ENCODE measurements around the gene CLEC14A.

Gene CLEC14A

GRCh38 chr14:38243696-38244240 is 12.1 kb downstream of the CLEC14A start:
- no peak for FAIRE-seq

DNA sequence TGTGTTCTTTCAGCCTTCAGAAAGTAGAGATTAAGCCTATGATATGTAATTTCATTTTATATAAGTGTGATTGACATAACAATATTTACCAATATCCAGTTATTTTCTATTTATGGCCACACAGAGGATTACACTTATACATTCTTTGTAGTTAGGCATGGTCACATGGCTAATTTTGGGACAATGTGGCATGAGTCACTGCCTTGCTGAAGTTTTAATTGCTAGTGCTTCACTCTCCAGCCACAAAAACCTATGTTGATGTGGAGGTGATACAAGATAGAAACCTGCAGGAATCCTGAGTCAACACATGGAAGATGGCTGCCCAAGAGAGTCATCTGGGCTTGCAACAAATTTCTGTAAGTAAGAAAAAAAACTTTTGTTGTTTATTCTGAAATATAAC is 17.0 kb downstream of the CLEC14A start:
- FAIRE-seq: no peak

DNA sequence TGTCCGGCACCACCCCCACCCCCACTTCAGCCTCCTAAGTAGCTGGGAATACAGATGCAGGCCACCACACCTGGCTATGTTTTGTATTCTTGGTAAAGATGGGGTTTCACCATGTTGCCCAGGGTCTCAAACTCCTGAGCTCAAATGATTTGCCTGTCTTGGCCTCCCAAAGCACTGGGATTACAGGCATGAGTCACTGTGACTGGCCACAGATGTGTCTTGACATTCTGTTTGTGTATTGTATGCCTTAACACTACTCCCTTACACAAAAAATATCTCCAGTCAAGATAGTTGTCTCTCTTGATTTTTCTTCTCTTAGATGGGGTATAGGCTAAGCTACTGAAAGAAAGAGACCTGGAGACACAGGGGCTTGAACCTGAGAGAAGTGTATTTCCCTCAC is 17.6 kb downstream of the CLEC14A start:
- no peak for FAIRE-seq

DNA sequence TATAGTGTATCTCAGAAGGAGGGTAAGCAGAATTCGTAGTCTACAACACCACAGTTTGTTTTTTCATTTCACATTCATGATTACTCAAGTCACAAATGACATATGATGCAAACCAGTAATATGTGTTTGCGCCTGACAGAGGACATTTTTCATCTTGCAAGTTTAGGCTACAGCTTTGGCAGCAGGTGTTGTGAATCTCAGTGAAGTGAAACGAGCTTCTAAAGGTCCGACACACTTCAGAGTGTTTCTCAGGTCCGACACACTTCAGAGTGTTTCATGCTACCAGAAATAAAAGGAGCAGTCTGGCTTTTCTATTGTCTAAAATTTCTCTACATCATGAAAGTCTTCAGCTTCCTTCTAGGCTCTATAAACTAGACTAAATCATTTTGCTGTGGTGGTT is 22.7 kb downstream of the CLEC14A start:
- no peak for FAIRE-seq

DNA sequence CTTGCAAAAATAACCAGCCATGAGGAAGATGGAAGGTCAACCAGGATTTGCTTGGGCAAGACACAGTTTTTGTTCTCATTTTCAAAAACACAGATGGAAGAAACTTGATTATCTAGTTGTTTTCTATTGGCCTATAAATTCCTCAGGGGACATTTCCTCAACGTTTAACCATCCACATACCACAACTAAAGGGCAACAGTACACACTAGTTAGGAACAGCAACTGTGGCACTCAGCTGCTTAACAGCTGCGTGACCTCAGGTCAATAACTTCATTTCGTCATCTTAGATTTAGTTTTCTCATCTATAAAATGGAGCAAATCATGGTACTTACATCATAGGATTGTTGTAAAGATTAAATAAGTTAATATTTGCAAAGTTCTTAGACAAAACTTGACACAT is 29.5 kb downstream of the CLEC14A start:
- no peak for FAIRE-seq

DNA sequence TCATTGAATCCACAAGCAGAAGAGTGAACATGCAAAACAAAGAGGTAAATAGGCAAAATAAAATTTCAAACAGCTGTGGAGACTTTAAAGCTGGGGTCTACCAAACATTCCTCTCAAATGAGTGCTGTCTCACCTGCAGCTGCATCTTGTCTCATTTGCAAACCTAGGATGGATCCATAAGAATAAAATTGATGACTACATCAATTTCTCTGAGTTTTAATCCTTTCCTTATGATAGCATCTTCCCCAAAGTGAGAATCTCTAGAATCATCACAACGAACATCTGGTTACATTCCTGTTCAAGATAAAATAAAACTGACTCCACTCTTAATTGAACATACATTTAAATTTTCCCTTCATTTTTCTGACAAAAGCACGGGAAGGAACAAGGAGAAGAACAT is 29.9 kb downstream of the CLEC14A start:
- no peak for FAIRE-seq

DNA sequence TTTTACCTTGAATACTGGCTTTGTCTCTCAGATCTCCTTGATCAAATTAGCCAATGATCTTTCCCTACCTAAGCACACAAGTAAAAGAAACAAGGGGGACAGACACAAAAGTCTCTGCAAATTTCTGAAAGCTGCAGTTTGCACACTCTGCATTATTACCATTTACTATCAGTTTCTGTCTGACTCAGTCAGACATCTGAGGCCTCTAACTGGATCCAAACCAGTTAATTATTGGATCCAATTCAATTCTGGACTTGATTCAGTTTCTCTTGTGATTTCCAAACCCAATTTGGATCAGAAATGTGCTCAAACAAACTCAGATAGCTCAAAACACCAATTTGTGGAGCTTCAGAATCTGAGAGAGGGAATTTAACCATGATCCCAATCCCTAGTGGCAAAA is 31.6 kb downstream of the CLEC14A start:
- FAIRE-seq: no peak

GRCh38 chr14:38221077-38221476 is 34.8 kb downstream of the CLEC14A start:
- no peak for FAIRE-seq

GRCh38 chr14:38217553-38217952 is 38.3 kb downstream of the CLEC14A start:
- no peak for FAIRE-seq

DNA sequence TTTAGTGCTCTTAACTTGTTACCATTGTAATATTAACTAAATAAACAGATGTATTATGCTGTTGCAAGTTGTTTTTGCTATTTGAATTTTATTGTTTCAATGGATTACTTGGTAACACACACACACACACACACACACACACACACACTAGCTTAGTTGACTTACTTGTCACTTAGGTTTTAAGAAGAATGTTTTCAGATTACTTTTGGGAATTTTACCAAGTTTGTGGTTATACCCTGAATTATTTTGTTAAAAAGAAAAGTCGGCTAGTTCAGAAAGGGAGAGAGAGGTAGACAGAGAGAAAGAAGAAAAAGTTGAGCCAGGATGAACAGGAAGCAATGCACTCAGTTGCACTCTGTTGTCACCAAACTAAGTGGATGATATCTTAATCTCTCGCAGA is 42.9 kb downstream of the CLEC14A start:
- no peak for FAIRE-seq

- no peak for FAIRE-seq
Measured at GRCh38 chr14:38212111-38212510, 43.8 kb downstream of the CLEC14A start.

DNA sequence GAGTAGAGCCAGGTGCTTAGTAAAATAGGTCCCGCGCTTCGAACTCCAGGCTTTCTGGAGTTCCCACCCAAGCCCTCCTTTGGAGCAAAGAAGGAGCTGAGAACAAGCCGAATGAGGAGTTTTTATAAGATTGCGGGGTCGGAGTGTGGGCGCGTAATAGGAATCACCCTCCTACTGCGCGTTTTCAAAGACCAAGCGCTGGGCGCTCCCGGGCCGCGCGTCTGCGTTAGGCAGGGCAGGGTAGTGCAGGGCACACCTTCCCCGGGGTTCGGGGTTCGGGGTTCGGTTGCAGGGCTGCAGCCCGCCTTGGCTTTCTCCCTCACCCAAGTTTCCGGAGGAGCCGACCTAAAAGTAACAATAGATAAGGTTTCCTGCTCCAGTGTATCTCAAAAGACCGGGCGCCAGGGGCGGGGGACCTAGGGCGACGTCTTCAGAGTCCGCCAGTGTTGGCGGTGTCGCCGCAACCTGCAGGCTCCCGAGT is 44.6 kb downstream of the CLEC14A start:
- FAIRE-seq: no peak

- no peak for FAIRE-seq
Measured at GRCh38 chr14:38210587-38211216, 45.2 kb downstream of the CLEC14A start.

DNA sequence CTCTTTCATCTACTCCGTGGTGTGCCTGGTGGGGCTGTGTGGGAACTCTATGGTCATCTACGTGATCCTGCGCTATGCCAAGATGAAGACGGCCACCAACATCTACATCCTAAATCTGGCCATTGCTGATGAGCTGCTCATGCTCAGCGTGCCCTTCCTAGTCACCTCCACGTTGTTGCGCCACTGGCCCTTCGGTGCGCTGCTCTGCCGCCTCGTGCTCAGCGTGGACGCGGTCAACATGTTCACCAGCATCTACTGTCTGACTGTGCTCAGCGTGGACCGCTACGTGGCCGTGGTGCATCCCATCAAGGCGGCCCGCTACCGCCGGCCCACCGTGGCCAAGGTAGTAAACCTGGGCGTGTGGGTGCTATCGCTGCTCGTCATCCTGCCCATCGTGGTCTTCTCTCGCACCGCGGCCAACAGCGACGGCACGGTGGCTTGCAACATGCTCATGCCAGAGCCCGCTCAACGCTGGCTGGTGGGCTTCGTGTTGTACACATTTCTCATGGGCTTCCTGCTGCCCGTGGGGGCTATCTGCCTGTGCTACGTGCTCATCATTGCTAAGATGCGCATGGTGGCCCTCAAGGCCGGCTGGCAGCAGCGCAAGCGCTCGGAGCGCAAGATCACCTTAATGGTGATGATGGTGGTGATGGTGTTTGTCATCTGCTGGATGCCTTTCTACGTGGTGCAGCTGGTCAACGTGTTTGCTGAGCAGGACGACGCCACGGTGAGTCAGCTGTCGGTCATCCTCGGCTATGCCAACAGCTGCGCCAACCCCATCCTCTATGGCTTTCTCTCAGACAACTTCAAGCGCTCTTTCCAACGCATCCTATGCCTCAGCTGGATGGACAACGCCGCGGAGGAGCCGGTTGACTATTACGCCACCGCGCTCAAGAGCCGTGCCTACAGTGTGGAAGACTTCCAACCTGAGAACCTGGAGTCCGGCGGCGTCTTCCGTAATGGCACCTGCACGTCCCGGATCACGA is 46.0 kb downstream of the CLEC14A start:
- FAIRE-seq: no peak

DNA sequence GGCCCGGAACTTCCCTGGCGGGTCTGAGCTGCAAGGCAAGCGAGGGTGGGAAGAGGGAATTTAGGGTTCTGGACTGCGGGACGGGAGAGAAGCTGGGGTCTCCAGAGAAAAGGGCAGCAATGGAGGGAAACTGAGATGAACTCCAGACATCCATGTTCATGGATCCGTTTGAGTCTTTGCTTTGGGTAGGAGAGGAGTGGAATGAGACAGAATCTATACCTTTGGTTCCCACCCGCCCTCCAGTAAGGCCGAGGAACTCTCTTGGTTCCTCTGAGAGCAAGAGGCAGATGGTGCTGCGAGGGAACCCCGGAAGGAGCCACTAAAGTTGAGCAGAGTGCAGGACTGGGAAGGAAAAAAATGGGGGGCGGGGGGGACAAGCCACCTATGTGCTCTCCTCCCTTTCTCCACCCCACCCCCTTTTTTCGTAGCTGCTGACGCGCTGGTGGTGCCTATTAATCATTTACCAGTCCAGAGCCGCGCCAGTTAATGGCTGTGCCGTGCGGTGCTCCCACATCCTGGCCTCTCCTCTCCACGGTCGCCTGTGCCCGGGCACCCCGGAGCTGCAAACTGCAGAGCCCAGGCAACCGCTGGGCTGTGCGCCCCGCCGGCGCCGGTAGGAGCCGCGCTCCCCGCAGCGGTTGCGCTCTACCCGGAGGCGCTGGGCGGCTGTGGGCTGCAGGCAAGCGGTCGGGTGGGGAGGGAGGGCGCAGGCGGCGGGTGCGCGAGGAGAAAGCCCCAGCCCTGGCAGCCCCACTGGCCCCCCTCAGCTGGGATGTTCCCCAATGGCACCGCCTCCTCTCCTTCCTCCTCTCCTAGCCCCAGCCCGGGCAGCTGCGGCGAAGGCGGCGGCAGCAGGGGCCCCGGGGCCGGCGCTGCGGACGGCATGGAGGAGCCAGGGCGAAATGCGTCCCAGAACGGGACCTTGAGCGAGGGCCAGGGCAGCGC is 47.0 kb downstream of the CLEC14A start:
- no peak for FAIRE-seq

GRCh38 chr14:38207736-38208617 is 47.9 kb downstream of the CLEC14A start, which contains the start of gene SSTR1:
SSTR1 (plus strand) TSS chr14:38207904; CDS start chr14:38209390, 1,486 bp downstream.
- no peak for FAIRE-seq

DNA sequence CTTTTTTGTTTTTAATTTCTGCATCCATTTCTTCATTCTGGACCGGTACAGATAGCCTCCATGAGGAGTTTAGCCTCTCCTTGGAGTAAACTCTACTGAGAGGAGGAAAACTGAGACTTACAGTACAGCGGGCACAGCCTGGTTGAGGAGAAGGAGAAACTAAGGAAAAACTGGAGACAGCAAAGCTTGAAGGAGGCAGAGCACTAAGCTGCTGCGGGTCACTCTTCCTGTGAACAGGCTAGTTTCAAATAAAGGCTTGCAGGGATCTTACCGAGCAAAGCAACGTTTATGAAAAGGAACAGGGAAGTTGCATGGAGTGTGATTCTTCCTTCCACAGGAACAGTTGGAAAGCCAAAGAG is 48.5 kb downstream of the CLEC14A start:
- no peak for FAIRE-seq

DNA sequence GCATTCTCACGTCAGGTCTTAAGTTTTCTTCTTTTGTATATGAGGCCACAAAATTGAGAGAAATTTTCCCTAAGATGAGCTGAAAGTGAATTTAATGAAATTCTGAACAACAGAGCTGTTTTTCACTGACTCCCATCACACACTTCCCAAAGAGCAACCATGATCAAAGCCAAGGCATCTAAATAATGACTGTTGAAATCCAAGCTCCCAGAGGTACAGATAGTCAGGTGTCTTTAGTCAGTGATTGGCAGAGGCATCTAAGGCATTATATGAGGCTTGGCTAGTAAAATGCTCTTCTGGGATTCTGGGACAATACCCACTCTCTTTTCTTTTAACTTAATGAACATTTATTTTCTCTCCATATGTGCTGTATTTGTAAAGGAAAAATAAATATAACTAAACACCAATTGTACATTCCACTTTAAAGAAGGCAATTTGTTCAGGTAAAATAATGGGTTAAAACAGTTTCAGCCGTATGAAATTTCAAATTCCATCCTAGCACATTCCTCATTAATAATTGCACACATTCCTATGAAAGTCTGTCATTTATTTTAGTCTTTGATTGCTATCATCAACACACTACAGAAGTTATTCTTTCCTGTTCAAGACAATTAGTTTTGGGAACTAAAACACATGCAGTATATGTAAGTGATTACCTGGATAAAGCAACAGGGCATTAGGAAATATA is 49.1 kb downstream of the CLEC14A start:
- no peak for FAIRE-seq

DNA sequence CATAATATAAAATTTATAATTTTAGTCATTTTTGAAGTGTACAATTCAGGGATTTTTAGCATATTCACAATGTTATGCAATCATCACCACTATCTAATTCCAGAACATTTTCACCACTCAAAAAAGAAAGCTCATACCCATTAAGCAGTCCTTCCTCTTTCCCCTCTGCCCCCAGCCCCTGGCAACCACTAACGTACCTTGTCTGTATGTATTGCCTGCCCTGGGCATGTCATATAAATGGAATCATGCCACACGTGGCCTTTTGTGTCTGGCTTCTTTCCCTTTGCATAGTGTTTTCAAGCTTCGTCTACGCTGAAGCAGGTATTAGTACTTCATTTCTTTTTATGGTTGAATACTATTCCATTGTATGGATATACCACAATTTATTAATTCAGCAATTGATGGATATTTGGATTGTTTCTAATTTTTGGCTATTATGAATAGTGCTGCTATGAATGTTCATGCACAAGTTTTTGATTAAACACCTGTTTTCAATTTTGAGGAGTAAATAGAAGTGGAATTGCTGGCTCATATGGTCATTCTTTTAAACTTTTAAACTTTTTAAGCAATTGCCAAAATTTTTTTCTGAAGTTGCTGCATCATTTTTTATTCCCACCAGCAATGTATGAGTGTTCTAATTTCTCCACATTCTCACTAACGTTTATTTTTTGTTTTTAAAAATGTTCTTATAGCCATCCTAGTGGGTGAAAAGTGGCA is 49.8 kb downstream of the CLEC14A start:
- FAIRE-seq: no peak

All from endometrium (tissue), 2 donors.